IPS-15b (cell line): Measurements from ENCODE around the gene AJAP1.

Experiments used
- H3K27me3 ChIP-seq: one replicate; pipeline ENCODE4 v1.6.1; 2013; ENCODE audit warnings: low read length; ENCODE audit not compliant: control insufficient read depth, insufficient read depth
- H3K36me3 ChIP-seq: one replicate; pipeline ENCODE4 v1.6.1; 2013; ENCODE audit warnings: low read length; ENCODE audit not compliant: control insufficient read depth, insufficient read depth
- H3K4me1 ChIP-seq: one replicate; pipeline ENCODE4 v1.6.1; 2013; ENCODE audit warnings: mild to moderate bottlenecking, low read length; ENCODE audit not compliant: control insufficient read depth, insufficient read depth
- H3K4me3 ChIP-seq: one replicate; pipeline ENCODE4 v1.5.1; 2013; ENCODE audit warnings: low read depth, low read length
- H3K9ac ChIP-seq: one replicate; pipeline ENCODE4 v1.6.1; 2013; ENCODE audit warnings: low read depth, mild to moderate bottlenecking, low read length
- H3K9me3 ChIP-seq: one replicate; pipeline ENCODE4 v1.6.1; 2013; ENCODE audit warnings: mild to moderate bottlenecking, low read length; ENCODE audit not compliant: control insufficient read depth, insufficient read depth

The AJAP1 gene

GRCh38 chr1:4771267-4771666, 116.9 kb downstream of the AJAP1 start:
- Histone ChIP-seq H3K27me3 (no peaks in the 10 kb centered on the region), H3K4me3 (no peak overlapping the region), H3K36me3 (no peaks in the 10 kb centered on the region), H3K9ac (no peak overlapping the region), H3K9me3 (no peaks in the 10 kb centered on the region), H3K4me1 (no peaks in the 10 kb centered on the region)

GRCh38 chr1:4771721-4772120, 117.3 kb downstream of the AJAP1 start:
- H3K4me1 ChIP-seq = no peaks in the 10 kb centered on the region
- no peaks in the 10 kb centered on the region for H3K36me3 ChIP-seq
- no peaks in the 10 kb centered on the region for H3K27me3 ChIP-seq
- no peaks in the 10 kb centered on the region for H3K9me3 ChIP-seq
- H3K9ac ChIP-seq = no peak overlapping the region
- no peak overlapping the region for H3K4me3 ChIP-seq

- Histone ChIP-seq H3K36me3 (no peaks in the 10 kb centered on the region), H3K27me3 (no peaks in the 10 kb centered on the region), H3K9ac (no peak overlapping the region), H3K4me3 (no peak overlapping the region), H3K9me3 (no peaks in the 10 kb centered on the region), H3K4me1 (no peaks in the 10 kb centered on the region)
These were observed 118.0 kb downstream of the AJAP1 start for GRCh38 chr1:4772294-4773010.

- Histone ChIP-seq H3K36me3 (no peaks in the 10 kb centered on the region), H3K27me3 (no peaks in the 10 kb centered on the region), H3K9me3 (no peaks in the 10 kb centered on the region), H3K4me1 (no peaks in the 10 kb centered on the region), H3K9ac (no peak overlapping the region), H3K4me3 (no peak overlapping the region)
These were observed 118.8 kb downstream of the AJAP1 start for GRCh38 chr1:4773226-4773625.

GRCh38 chr1:4775506-4775905, 121.1 kb downstream of the AJAP1 start:
- H3K27me3 ChIP-seq = no peaks in the 10 kb centered on the region

GRCh38 chr1:4778056-4778455, 123.6 kb downstream of the AJAP1 start:
- H3K4me3 ChIP-seq = no peak overlapping the region
- H3K9ac ChIP-seq = no peak overlapping the region
- H3K9me3 ChIP-seq = no peaks in the 10 kb centered on the region
- H3K27me3 ChIP-seq = no peaks in the 10 kb centered on the region
- no peaks in the 10 kb centered on the region for H3K4me1 ChIP-seq
- H3K36me3 ChIP-seq = no peaks in the 10 kb centered on the region

More at GRCh38 chr1:4775506-4775905, 121.1 kb downstream of the AJAP1 start:
- no peak overlapping the region for H3K4me3 ChIP-seq
- no peaks in the 10 kb centered on the region for H3K36me3 ChIP-seq
- H3K9me3 ChIP-seq = no peaks in the 10 kb centered on the region
- no peaks in the 10 kb centered on the region for H3K4me1 ChIP-seq
- no peak overlapping the region for H3K9ac ChIP-seq

GRCh38 chr1:4781646-4782045, 127.2 kb downstream of the AJAP1 start:
- no peak overlapping the region for H3K9ac ChIP-seq
- no peaks in the 10 kb centered on the region for H3K36me3 ChIP-seq
- no peaks in the 10 kb centered on the region for H3K4me1 ChIP-seq
- no peaks in the 10 kb centered on the region for H3K27me3 ChIP-seq
- H3K9me3 ChIP-seq = no peaks in the 10 kb centered on the region
- no peak overlapping the region for H3K4me3 ChIP-seq

GRCh38 chr1:4784761-4785160, 130.4 kb downstream of the AJAP1 start:
- Histone ChIP-seq H3K4me1 (no peaks in the 10 kb centered on the region), H3K27me3 (no peaks in the 10 kb centered on the region), H3K36me3 (no peaks in the 10 kb centered on the region)

GRCh38 chr1:4786055-4786454, 131.6 kb downstream of the AJAP1 start:
- Histone ChIP-seq H3K4me1 (no peaks in the 10 kb centered on the region), H3K9me3 (no peaks in the 10 kb centered on the region), H3K36me3 (no peaks in the 10 kb centered on the region), H3K9ac (no peak overlapping the region), H3K27me3 (no peaks in the 10 kb centered on the region), H3K4me3 (no peak overlapping the region)

More at GRCh38 chr1:4784761-4785160, 130.4 kb downstream of the AJAP1 start:
- no peak overlapping the region for H3K9ac ChIP-seq
- no peaks in the 10 kb centered on the region for H3K9me3 ChIP-seq
- no peak overlapping the region for H3K4me3 ChIP-seq

GRCh38 chr1:4787551-4787950, 133.1 kb downstream of the AJAP1 start:
- no peaks in the 10 kb centered on the region for H3K36me3 ChIP-seq
- no peaks in the 10 kb centered on the region for H3K27me3 ChIP-seq

GRCh38 chr1:4792565-4792964, 138.2 kb downstream of the AJAP1 start:
- H3K4me3 ChIP-seq = no peak overlapping the region
- no peaks in the 10 kb centered on the region for H3K36me3 ChIP-seq
- no peaks in the 10 kb centered on the region for H3K4me1 ChIP-seq
- H3K27me3 ChIP-seq = no peaks in the 10 kb centered on the region
- no peaks in the 10 kb centered on the region for H3K9me3 ChIP-seq
- no peak overlapping the region for H3K9ac ChIP-seq

More at GRCh38 chr1:4787551-4787950, 133.1 kb downstream of the AJAP1 start:
- Histone ChIP-seq H3K9me3 (no peaks in the 10 kb centered on the region), H3K4me3 (no peak overlapping the region), H3K9ac (no peak overlapping the region), H3K4me1 (no peaks in the 10 kb centered on the region)

- Histone ChIP-seq H3K4me1 (no peaks in the 10 kb centered on the region), H3K9ac (no peak overlapping the region), H3K27me3 (no peaks in the 10 kb centered on the region), H3K9me3 (no peaks in the 10 kb centered on the region), H3K36me3 (no peaks in the 10 kb centered on the region), H3K4me3 (no peak overlapping the region)
These were observed 139.8 kb downstream of the AJAP1 start for GRCh38 chr1:4794020-4794780.
